HG03520 (cell line): ENCODE results near the gene CRIM1.

ENCODE experiments used
- ATAC-seq: cut with Tn5 transposase; IDR thresholded peaks from one replicate; pipeline ENCODE4 v1.9.1; 2021; ENCODE audit warnings: mild to moderate bottlenecking, moderate library complexity; ENCODE audit not compliant: unreplicated experiment

CRIM1 gene

GRCh38 chr2:36597532-36598377 lies 242.2 kb downstream of the CRIM1 start, which contains the start of gene FEZ2:
TSS of gene FEZ2 (minus strand) at chr2:36598168. CDS start at chr2:36598142, 26 bp downstream.
- peak; percentile 98 for ATAC-seq
